HL-60 (cell line): ENCODE data around the gene IRAK4.

ENCODE experiments used
- DNase-seq, 2 experiments: peaks; one replicate each; pipeline ENCODE4 v3.0.0-alpha.2; 2010 to 2020; ENCODE audit warnings: low read depth in 1 of 2, low spot score in 1 of 2
- H3K27ac ChIP-seq: fragments of 250-450 bp; sonication (Bioruptor Pico); replicated peaks from 2 replicates; pipeline ENCODE4 v1.5.1; 2020; ENCODE audit warnings: mild to moderate bottlenecking, moderate library complexity
- H3K27me3 ChIP-seq: fragments of 250-450 bp; sonication (Bioruptor Pico); 2 replicates; pipeline ENCODE4 v1.5.1; 2021; ENCODE audit warnings: mild to moderate bottlenecking, moderate library complexity; ENCODE audit not compliant: insufficient read depth, poor library complexity, severe bottlenecking
- H3K4me3 ChIP-seq: replicated peaks from 2 replicates; pipeline ENCODE4 v1.5.1; 2011; ENCODE audit warnings: mild to moderate bottlenecking, control low read depth, low read length; ENCODE audit not compliant: insufficient read depth
- CTCF ChIP-seq: IDR thresholded peaks from one replicate; pipeline ENCODE4 v1.5.1; 2011; ENCODE audit warnings: low read length, control low read depth, inconsistent platforms; ENCODE audit not compliant: insufficient read depth
- GABPA ChIP-seq: IDR thresholded peaks from 2 replicates; pipeline ENCODE4 v1.6.1; 2012; ENCODE audit warnings: low read depth
- POLR2AphosphoS5 ChIP-seq: IDR thresholded peaks from 2 replicates; pipeline ENCODE4 v1.6.1; 2012; ENCODE audit warnings: low read depth
- SPI1 ChIP-seq: IDR thresholded peaks from 2 replicates; pipeline ENCODE4 v1.6.1; 2012; ENCODE audit warnings: low read depth, mild to moderate bottlenecking, borderline replicate concordance
- TF ChIP-seq, protein P1 (sequence below): IDR thresholded peaks from 2 replicates; pipeline ENCODE4 v1.6.1; 2012; ENCODE audit warnings: low read depth; ENCODE audit not compliant: insufficient replicate concordance

IRAK4 gene

GRCh38 chr12:43826681-43827080 lies 67.9 kb downstream of the IRAK4 start:
- Histone ChIP-seq H3K27me3 (no peaks in the 10 kb centered on the region), H3K4me3 (no peak overlapping the region), H3K27ac (no peak overlapping the region)
- no peak for DNase-seq
- TF ChIP-seq SPI1 (no peak), CTCF (no peak)
- TF ChIP-seq, protein P1, sequence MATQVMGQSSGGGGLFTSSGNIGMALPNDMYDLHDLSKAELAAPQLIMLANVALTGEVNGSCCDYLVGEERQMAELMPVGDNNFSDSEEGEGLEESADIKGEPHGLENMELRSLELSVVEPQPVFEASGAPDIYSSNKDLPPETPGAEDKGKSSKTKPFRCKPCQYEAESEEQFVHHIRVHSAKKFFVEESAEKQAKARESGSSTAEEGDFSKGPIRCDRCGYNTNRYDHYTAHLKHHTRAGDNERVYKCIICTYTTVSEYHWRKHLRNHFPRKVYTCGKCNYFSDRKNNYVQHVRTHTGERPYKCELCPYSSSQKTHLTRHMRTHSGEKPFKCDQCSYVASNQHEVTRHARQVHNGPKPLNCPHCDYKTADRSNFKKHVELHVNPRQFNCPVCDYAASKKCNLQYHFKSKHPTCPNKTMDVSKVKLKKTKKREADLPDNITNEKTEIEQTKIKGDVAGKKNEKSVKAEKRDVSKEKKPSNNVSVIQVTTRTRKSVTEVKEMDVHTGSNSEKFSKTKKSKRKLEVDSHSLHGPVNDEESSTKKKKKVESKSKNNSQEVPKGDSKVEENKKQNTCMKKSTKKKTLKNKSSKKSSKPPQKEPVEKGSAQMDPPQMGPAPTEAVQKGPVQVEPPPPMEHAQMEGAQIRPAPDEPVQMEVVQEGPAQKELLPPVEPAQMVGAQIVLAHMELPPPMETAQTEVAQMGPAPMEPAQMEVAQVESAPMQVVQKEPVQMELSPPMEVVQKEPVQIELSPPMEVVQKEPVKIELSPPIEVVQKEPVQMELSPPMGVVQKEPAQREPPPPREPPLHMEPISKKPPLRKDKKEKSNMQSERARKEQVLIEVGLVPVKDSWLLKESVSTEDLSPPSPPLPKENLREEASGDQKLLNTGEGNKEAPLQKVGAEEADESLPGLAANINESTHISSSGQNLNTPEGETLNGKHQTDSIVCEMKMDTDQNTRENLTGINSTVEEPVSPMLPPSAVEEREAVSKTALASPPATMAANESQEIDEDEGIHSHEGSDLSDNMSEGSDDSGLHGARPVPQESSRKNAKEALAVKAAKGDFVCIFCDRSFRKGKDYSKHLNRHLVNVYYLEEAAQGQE, result no peak

- no peak for DNase-seq
- no peaks in the 10 kb centered on the region for H3K27me3 ChIP-seq
- no peak overlapping the region for H3K4me3 ChIP-seq
- TF ChIP-seq CTCF (no peak), POLR2AphosphoS5 (no peak), GABPA (no peak), SPI1 (no peak)
- TF ChIP-seq, protein P1, result no peak
- H3K27ac ChIP-seq, result no peak overlapping the region
Measured at GRCh38 chr12:43827093-43827492, 68.3 kb downstream of the IRAK4 start.

DNA sequence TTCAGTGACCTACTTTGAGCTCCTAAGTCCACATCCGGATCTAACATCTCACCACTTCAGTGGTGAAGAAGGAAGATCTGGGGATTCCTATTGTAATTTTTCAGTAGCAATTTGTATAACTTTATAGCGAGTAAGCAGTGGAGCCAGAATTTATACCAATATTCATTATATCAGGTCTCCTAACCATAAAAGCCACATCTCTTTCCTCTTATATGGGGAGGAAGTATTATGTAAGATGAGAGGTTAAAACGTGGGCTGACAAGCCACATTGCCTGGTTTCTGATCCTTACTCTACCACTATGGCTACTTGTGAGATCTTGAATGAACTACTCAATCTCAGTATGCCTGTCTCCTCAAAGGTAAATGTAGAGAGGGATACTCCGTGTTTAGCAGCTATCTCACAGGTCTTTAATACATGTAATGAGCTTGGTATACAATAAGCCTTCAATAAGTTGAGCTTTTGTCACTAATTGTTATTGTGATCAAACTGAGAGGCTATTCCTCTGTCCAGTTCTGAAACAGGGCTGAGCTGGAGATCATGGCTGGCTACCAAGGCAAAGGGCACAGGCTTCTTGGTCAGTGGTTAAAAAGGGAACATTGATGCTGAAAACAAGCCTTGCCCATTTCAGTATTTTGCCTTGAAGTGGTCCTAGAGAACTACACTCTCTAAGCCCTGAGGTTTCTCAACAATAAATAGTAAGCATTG lies 73.9 kb downstream of the IRAK4 start:
- 0 out of 2 replicates have a peak, but pooled peaks have one; percentile 23 for TF ChIP-seq GABPA
- no peak for TF ChIP-seq CTCF
- TF ChIP-seq, protein P1, result peak; percentile 81
- peak; percentile 2; the same call in 1 of the 2 replicates for TF ChIP-seq SPI1
- TF ChIP-seq POLR2AphosphoS5, result no peak
- H3K27ac ChIP-seq, result no peak overlapping the region

More for the DNA sequence above, 73.9 kb downstream of the IRAK4 start:
- DNase-seq, result peak in 1 of 2 experiments; percentile 41
- Histone ChIP-seq H3K4me3 (no peak overlapping the region), H3K27me3 (no peaks in the 10 kb centered on the region)
